HepG2 (cell line): ENCODE data around the gene UBXN6. TPM values are rescaled to one million over a fixed set of nuclear protein-coding genes. Genes with fewer than 3 reads are reported as not detected.
A peak's percentile ranks its signal among the peaks of the same experiment; 100 is the strongest.

Experiments
- ARID2 ChIP-seq: sonication (generic); formaldehyde crosslinking; IDR thresholded peaks from 2 replicates; pipeline ENCODE4 v1.8.1; 2022; ENCODE audit warnings: mild to moderate bottlenecking, missing genetic modification reagents, borderline replicate concordance
- FOXA1 ChIP-seq, 2 experiments: fragments of 450-650 bp in 1 of 2; sonication (generic) in 1 of 2; formaldehyde crosslinking in 1 of 2; IDR thresholded peaks; 2 replicates each; pipeline versions ENCODE4 v1.4.0 to v1.6.1; 2016 to 2020; ENCODE audit warnings: missing genetic modification reagents in 1 of 2
- KLF15 ChIP-seq: sonication (generic); formaldehyde crosslinking; IDR thresholded peaks from 2 replicates; pipeline ENCODE4 v1.8.1; 2023; ENCODE audit warnings: borderline replicate concordance, mild to moderate bottlenecking, inconsistent platforms, missing genetic modification reagents, mixed read lengths
- PRDM15 ChIP-seq: sonication (generic); formaldehyde crosslinking; IDR thresholded peaks from 2 replicates; pipeline ENCODE4 v1.4.0; 2020; ENCODE audit warnings: missing genetic modification reagents
- TEF ChIP-seq: sonication (generic); formaldehyde crosslinking; IDR thresholded peaks from 2 replicates; pipeline ENCODE4 v1.5.0; 2020; ENCODE audit warnings: missing genetic modification reagents
- ZNF224 ChIP-seq: sonication (generic); formaldehyde crosslinking; IDR thresholded peaks from 2 replicates; pipeline ENCODE4 v1.5.0; 2020; ENCODE audit warnings: mild to moderate bottlenecking, missing genetic modification reagents
- ZNF24 ChIP-seq: fragments of 450-650 bp; IDR thresholded peaks from 2 replicates; pipeline ENCODE4 v1.6.1; 2017; ENCODE audit warnings: antibody characterized with exemption, mild to moderate bottlenecking
- ZNF318 ChIP-seq: sonication (generic); formaldehyde crosslinking; IDR thresholded peaks from 2 replicates; pipeline ENCODE4 v1.4.0; 2020; ENCODE audit warnings: mild to moderate bottlenecking, missing genetic modification reagents
- ZNF660 ChIP-seq: sonication (generic); formaldehyde crosslinking; IDR thresholded peaks from 2 replicates; pipeline ENCODE4 v1.5.1; 2020; ENCODE audit warnings: mild to moderate bottlenecking, low read depth, missing genetic modification reagents, borderline replicate concordance
- polyA plus RNA-seq, 8 experiments: library from polyadenylated mRNA; depleted of rRNA in 3 of 8; stranded (reverse) in 7 of 8; unstranded in 1 of 8; fragments of >200 nt; fragmentation: Illumina TruSeq in 4 of 8; extraction: Trizol in 4 of 8; gene quantifications; 2 replicates each; pipeline versions ENCODE4 v1.2.1 to v1.2.3, GENCODE V29; 2011 to 2016; ENCODE audit warnings: low read depth in 4 of 8, missing spikeins in 1 of 8, mixed read lengths in 1 of 8; ENCODE audit not compliant: insufficient read depth in 1 of 8
- total RNA-seq, 5 experiments: library from RNA; depleted of rRNA; stranded (reverse); fragments of >200 nt; fragmentation: Illumina TruSeq; extraction: Trizol; gene quantifications; 2 replicates each; pipeline ENCODE4 v1.2.3, GENCODE V29; 2016; ENCODE audit warnings: low read depth in 1 of 5

Gene UBXN6
- total and polyA plus RNA-seq, 2 of the 13 experiments (the other 11 are each of a cell fraction or from before 2014, with no cell fraction given): 34.9 to 35.5 TPM

- TF ChIP-seq ZNF318 (no peak), ZNF24 (no peak), TEF (CRISPR knock-in tag) (no peak), ZNF224 (CRISPR knock-in tag) (no peak), KLF15 (CRISPR knock-in tag) (no peak), ZNF660 (CRISPR knock-in tag) (no peak), PRDM15 (CRISPR knock-in tag) (no peak), FOXA1 (IDR thresholded peaks at IDR 0.05) (no peak), FOXA1 (CRISPR knock-in tag; IDR thresholded peaks at IDR 0.05) (peak; percentile 34; the same call in 1 of the 2 replicates), ARID2 (CRISPR knock-in tag) (no peak)
These were observed 9.2 kb downstream of the UBXN6 start (continued) for GRCh38 chr19:4448147-4448985.
